H9 (cell line): Measurements from ENCODE around the gene CERS6. TPM values are rescaled to one million over a fixed set of nuclear protein-coding genes. Genes with fewer than 3 reads are reported as not detected.
A peak's percentile ranks its signal among the peaks of the same experiment; 100 is the strongest.

Experiments
- DNase-seq: peaks from one replicate; pipeline ENCODE4 v3.0.0-alpha.2; 2017
- H2AFZ ChIP-seq: one replicate; pipeline ENCODE4 v1.6.1; 2013; ENCODE audit warnings: mild to moderate bottlenecking, low read length, control low read depth, moderate library complexity
- H2AK5ac ChIP-seq: 2 replicates; pipeline ENCODE4 v1.6.1; 2013; ENCODE audit warnings: low read length, control low read depth, mixed read lengths; ENCODE audit not compliant: insufficient read length
- H2BK120ac ChIP-seq: one replicate; pipeline ENCODE4 v1.6.1; 2013; ENCODE audit warnings: low read depth, mild to moderate bottlenecking, low read length, control low read depth, inconsistent platforms; ENCODE audit not compliant: poor library complexity, severe bottlenecking
- H2BK12ac ChIP-seq: 2 replicates; pipeline ENCODE4 v1.6.1; 2013; ENCODE audit warnings: low read length, control low read depth, mixed read lengths, low read depth; ENCODE audit not compliant: insufficient read length
- H2BK15ac ChIP-seq: 2 replicates; pipeline ENCODE4 v1.6.1; 2013; ENCODE audit warnings: low read depth, low read length, control low read depth
- H2BK20ac ChIP-seq: one replicate; pipeline ENCODE4 v1.6.1; 2013; ENCODE audit warnings: low read depth, mild to moderate bottlenecking, low read length, control low read depth, inconsistent platforms; ENCODE audit not compliant: poor library complexity, severe bottlenecking
- H2BK5ac ChIP-seq: 2 replicates; pipeline ENCODE4 v1.6.1; 2013; ENCODE audit warnings: low read length, control low read depth, mixed read lengths; ENCODE audit not compliant: insufficient read length
- H3K14ac ChIP-seq: 2 replicates; pipeline ENCODE4 v1.6.1; 2013; ENCODE audit warnings: low read length, control low read depth; ENCODE audit not compliant: insufficient read depth
- H3K18ac ChIP-seq: 2 replicates; pipeline ENCODE4 v1.6.1; 2013; ENCODE audit warnings: low read depth, mild to moderate bottlenecking, mixed read lengths, low read length, control low read depth; ENCODE audit not compliant: insufficient read length
- H3K23ac ChIP-seq: 2 replicates; pipeline ENCODE4 v1.6.1; 2013; ENCODE audit warnings: low read length, control low read depth, mixed read lengths, low read depth; ENCODE audit not compliant: insufficient read length
- H3K23me2 ChIP-seq: 2 replicates; pipeline ENCODE4 v1.6.1; 2013; ENCODE audit warnings: low read depth, mild to moderate bottlenecking, mixed read lengths, low read length, control low read depth; ENCODE audit not compliant: insufficient read length, poor library complexity, severe bottlenecking
- H3K27ac ChIP-seq: 2 replicates; pipeline ENCODE4 v1.5.1; 2013; ENCODE audit warnings: low read length, control low read depth, mixed read lengths, low read depth; ENCODE audit not compliant: insufficient read length
- H3K27me3 ChIP-seq: 2 replicates; pipeline ENCODE4 v1.6.1; 2013; ENCODE audit warnings: low read length, control low read depth, inconsistent platforms; ENCODE audit not compliant: insufficient read depth
- H3K4ac ChIP-seq: 2 replicates; pipeline ENCODE4 v1.6.1; 2013; ENCODE audit warnings: low read depth, mild to moderate bottlenecking, control low read depth, inconsistent platforms, low read length, moderate library complexity
- H3K4me1 ChIP-seq: 2 replicates; pipeline ENCODE4 v1.6.1; 2013; ENCODE audit warnings: low read length, control low read depth, inconsistent platforms; ENCODE audit not compliant: insufficient read depth
- H3K4me2 ChIP-seq: 2 replicates; pipeline ENCODE4 v1.6.1; 2013; ENCODE audit warnings: low read length, control low read depth, mixed read lengths; ENCODE audit not compliant: insufficient read length, insufficient read depth
- H3K56ac ChIP-seq: 2 replicates; pipeline ENCODE4 v1.6.1; 2013; ENCODE audit warnings: low read depth, mild to moderate bottlenecking, mixed read lengths, low read length, control low read depth; ENCODE audit not compliant: insufficient read length
- H3K79me1 ChIP-seq: 2 replicates; pipeline ENCODE4 v1.6.1; 2013; ENCODE audit warnings: low read depth, mild to moderate bottlenecking, moderate library complexity, low read length, control low read depth, inconsistent platforms; ENCODE audit not compliant: insufficient read depth, poor library complexity, severe bottlenecking
- H3K79me2 ChIP-seq: 2 replicates; pipeline ENCODE4 v1.6.1; 2013; ENCODE audit warnings: low read length, control low read depth, inconsistent platforms; ENCODE audit not compliant: insufficient read depth
- H3K9ac ChIP-seq: 2 replicates; pipeline ENCODE4 v1.6.1; 2013; ENCODE audit warnings: low read length, control low read depth, mixed read lengths; ENCODE audit not compliant: insufficient read length; ENCODE audit errors: extremely low read depth
- H3K9me3 ChIP-seq: one replicate; pipeline ENCODE4 v1.6.1; 2013; ENCODE audit warnings: low read depth, low read length, inconsistent platforms; ENCODE audit not compliant: control insufficient read depth
- H3T11ph ChIP-seq: one replicate; pipeline ENCODE4 v1.6.1; 2013; ENCODE audit warnings: mild to moderate bottlenecking, low read length, control low read depth, inconsistent platforms
- H4K20me1 ChIP-seq: one replicate; pipeline ENCODE4 v1.6.1; 2013; ENCODE audit not compliant: control insufficient read depth, insufficient read length, insufficient read depth
- H4K5ac ChIP-seq: 2 replicates; pipeline ENCODE4 v1.6.1; 2013; ENCODE audit warnings: low read depth, mild to moderate bottlenecking, mixed read lengths, low read length, control low read depth; ENCODE audit not compliant: insufficient read length
- H4K8ac ChIP-seq: replicated peaks from 2 replicates; pipeline ENCODE4 v1.6.1; 2013; ENCODE audit warnings: low read length, control low read depth, mixed read lengths, low read depth; ENCODE audit not compliant: insufficient read length
- H4K91ac ChIP-seq: 2 replicates; pipeline ENCODE4 v1.6.1; 2013; ENCODE audit warnings: low read depth, mild to moderate bottlenecking, moderate library complexity, mixed read lengths, low read length, control low read depth; ENCODE audit not compliant: insufficient read length
- H3K27ac Mint-ChIP-seq, 3 experiments: 2 replicates in 2 of 3; 3 replicates in 1 of 3; pipeline ENCODE4 v1.8.0; 2020 to 2021; ENCODE audit warnings: mixed read lengths in 3 of 3, mild to moderate bottlenecking in 1 of 3, moderate library complexity in 1 of 3
- H3K27me3 Mint-ChIP-seq: 2 replicates; pipeline ENCODE4 v1.8.0; 2021; ENCODE audit warnings: low read depth, mild to moderate bottlenecking, moderate library complexity, mixed read lengths
- H3K36me3 Mint-ChIP-seq, 3 experiments: 2 replicates in 2 of 3; 3 replicates in 1 of 3; pipeline ENCODE4 v1.8.0; 2020 to 2021; ENCODE audit warnings: low read depth in 3 of 3, mixed read lengths in 3 of 3; ENCODE audit not compliant: insufficient read depth in 1 of 3
- H3K4me1 Mint-ChIP-seq, 2 experiments: 2 replicates each; pipeline ENCODE4 v1.8.0; 2020; ENCODE audit warnings: mixed read lengths in 2 of 2
- H3K4me3 Mint-ChIP-seq, 2 experiments: 2 replicates in 1 of 2; 3 replicates in 1 of 2; pipeline ENCODE4 v1.8.0; 2020 to 2021; ENCODE audit warnings: mild to moderate bottlenecking in 2 of 2, mixed read lengths in 2 of 2, moderate library complexity in 1 of 2
- H3K9me3 Mint-ChIP-seq, 2 experiments: 2 replicates in 1 of 2; 3 replicates in 1 of 2; pipeline ENCODE4 v1.8.0; 2020; ENCODE audit warnings: mild to moderate bottlenecking in 2 of 2, mixed read lengths in 2 of 2, moderate library complexity in 1 of 2
- WGBS: extraction: QIAGEN DNeasy Blood & Tissue Kit; methylation state at CpG from one replicate; pipeline ENCODE4 v1.1.7; 2013; ENCODE audit warnings: missing lambda C conversion rate, low lambda C conversion rate, mixed read lengths; ENCODE audit not compliant: insufficient read length; ENCODE audit errors: extremely low coverage; 5-methylcytosine and 5-hydroxymethylcytosine counted together
- total RNA-seq: library from RNA; stranded (reverse); gene quantifications from 2 replicates; pipeline ENCODE4 v1.2.1, GENCODE V29; 2021
- TF ChIP-seq, protein P1 (sequence below): fragments of 200-600 bp; sonication (generic); conservative IDR thresholded peaks from 3 replicates; pipeline ENCODE4 v1.8.0; 2021; ENCODE audit warnings: antibody characterized with exemption, mild to moderate bottlenecking

The CERS6 gene
- total RNA-seq, 1 experiment from 2014 or later = 17.7 TPM

DNA sequence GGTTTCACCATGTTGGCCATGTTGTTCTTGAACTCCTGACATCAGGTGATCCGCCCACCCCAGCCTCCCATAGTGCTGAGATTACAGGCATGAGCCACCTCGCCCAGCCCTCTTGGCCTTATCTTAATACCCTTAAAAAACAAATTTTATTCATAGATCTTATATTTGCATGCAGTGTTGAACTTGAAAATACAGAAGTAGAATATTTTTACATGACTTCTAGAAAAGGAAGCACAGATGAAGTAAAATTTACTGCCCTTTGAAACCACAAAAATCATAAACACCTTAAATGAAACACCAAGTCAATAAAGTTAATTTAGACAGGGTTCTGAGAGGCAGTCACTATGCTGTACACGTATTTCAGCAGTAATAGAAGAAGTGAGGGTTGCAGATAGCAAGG lies 145.7 kb downstream of the CERS6 start:
- no peak overlapping the region for H2BK120ac ChIP-seq

More for the DNA sequence above, 145.7 kb downstream of the CERS6 start:
- no peak overlapping the region for H3T11ph ChIP-seq
- no peak overlapping the region for H3K14ac ChIP-seq
- H4K5ac ChIP-seq = no peak overlapping the region
- no peak overlapping the region for H3K4ac ChIP-seq
- TF ChIP-seq, protein P1, sequence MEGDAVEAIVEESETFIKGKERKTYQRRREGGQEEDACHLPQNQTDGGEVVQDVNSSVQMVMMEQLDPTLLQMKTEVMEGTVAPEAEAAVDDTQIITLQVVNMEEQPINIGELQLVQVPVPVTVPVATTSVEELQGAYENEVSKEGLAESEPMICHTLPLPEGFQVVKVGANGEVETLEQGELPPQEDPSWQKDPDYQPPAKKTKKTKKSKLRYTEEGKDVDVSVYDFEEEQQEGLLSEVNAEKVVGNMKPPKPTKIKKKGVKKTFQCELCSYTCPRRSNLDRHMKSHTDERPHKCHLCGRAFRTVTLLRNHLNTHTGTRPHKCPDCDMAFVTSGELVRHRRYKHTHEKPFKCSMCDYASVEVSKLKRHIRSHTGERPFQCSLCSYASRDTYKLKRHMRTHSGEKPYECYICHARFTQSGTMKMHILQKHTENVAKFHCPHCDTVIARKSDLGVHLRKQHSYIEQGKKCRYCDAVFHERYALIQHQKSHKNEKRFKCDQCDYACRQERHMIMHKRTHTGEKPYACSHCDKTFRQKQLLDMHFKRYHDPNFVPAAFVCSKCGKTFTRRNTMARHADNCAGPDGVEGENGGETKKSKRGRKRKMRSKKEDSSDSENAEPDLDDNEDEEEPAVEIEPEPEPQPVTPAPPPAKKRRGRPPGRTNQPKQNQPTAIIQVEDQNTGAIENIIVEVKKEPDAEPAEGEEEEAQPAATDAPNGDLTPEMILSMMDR = no peak
- H3K9me3 ChIP-seq = peaks cover 7% of the 10 kb centered on the region
- no peaks in the 10 kb centered on the region for H4K20me1 ChIP-seq
- no peak overlapping the region for H2BK15ac ChIP-seq
- peaks cover 22 to 38% (median 24%) of the 10 kb centered on the region in 3 experiments for H3K36me3 Mint-ChIP-seq
- peaks cover 28 to 30% of the 10 kb centered on the region in 2 experiments for H3K9me3 Mint-ChIP-seq
- H3K27me3 ChIP-seq = no peaks in the 10 kb centered on the region
- H3K4me1 Mint-ChIP-seq = peaks cover 10 to 20% of the 10 kb centered on the region in 2 experiments
- no peaks in the 10 kb centered on the region; the same call in 1 of the 2 replicates for H3K27me3 Mint-ChIP-seq
- H2AK5ac ChIP-seq = no peak overlapping the region
- H2BK5ac ChIP-seq = no peak overlapping the region
- no peak overlapping the region for H4K8ac ChIP-seq
- no peak overlapping the region for H2BK12ac ChIP-seq
- no peaks in the 10 kb centered on the region for H3K23me2 ChIP-seq
- no peaks in the 10 kb centered on the region for H3K79me1 ChIP-seq
- no peak overlapping the region for H2BK20ac ChIP-seq
- no peak overlapping the region for H3K56ac ChIP-seq
- H3K4me2 ChIP-seq = no peak overlapping the region
- H3K18ac ChIP-seq = no peak overlapping the region
- no peak overlapping the region for H3K4me3 Mint-ChIP-seq
- no peak overlapping the region for H4K91ac ChIP-seq
- H3K79me2 ChIP-seq = no peaks in the 10 kb centered on the region
- no peak for DNase-seq
- H3K27ac ChIP-seq = no peak overlapping the region
- peaks cover 4% of the 10 kb centered on the region; the same call in 1 of the 2 replicates for H3K4me1 ChIP-seq
- H3K9ac ChIP-seq = no peak overlapping the region
- H2AFZ ChIP-seq = no peak overlapping the region
- H3K23ac ChIP-seq = no peak overlapping the region
- WGBS = no CpG with 5 or more reads among the region's 3 CpGs
- H3K27ac Mint-ChIP-seq = 0 out of 7 replicates have a peak overlapping the region, but pooled peaks of 1 of the 3 experiments have one; percentile 10
